ENCODE data around the gene EVA1A. TPM values are rescaled to one million over a fixed set of nuclear protein-coding genes. Genes with fewer than 3 reads are reported as not detected.

EVA1A gene
- polyA plus RNA-seq, 1 experiment, result 41.0 TPM

DNA sequence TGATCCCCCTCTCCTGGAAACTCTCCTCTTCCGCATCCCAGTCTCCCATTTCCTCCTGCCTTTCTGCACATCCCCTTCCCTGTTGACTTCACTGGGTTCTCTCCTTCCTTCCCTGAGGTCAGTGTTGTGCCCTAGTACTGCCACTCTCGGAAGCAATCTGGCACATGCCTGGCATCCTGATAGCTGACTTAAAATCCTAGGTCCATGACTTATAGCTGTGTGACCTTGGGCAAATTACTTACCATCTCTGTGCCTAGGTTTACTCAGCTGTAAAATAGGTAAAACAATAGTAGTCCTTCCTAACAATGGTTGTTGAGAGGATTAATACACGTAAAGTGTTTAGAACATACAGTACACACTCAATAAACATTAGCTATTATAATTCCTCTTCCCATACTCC, 9.3 kb downstream of the EVA1A start:
- DNase-seq (ENCODE audit: low read depth), result no peak
- Histone ChIP-seq H3K27me3 (ENCODE audit: control insufficient read depth, insufficient read depth, low read length) (no peaks in the 10 kb centered on the region), H3K36me3 (ENCODE audit: control insufficient read depth, insufficient read depth, low read length) (no peaks in the 10 kb centered on the region), H3K4me3 (ENCODE audit: low read depth, low read length) (no peak overlapping the region)
- TF ChIP-seq, protein P1, sequence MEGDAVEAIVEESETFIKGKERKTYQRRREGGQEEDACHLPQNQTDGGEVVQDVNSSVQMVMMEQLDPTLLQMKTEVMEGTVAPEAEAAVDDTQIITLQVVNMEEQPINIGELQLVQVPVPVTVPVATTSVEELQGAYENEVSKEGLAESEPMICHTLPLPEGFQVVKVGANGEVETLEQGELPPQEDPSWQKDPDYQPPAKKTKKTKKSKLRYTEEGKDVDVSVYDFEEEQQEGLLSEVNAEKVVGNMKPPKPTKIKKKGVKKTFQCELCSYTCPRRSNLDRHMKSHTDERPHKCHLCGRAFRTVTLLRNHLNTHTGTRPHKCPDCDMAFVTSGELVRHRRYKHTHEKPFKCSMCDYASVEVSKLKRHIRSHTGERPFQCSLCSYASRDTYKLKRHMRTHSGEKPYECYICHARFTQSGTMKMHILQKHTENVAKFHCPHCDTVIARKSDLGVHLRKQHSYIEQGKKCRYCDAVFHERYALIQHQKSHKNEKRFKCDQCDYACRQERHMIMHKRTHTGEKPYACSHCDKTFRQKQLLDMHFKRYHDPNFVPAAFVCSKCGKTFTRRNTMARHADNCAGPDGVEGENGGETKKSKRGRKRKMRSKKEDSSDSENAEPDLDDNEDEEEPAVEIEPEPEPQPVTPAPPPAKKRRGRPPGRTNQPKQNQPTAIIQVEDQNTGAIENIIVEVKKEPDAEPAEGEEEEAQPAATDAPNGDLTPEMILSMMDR (IDR thresholded peaks at IDR 0.05; ENCODE audit: insufficient read depth, low read depth, low read length), result no peak
- CTCF ChIA-PET, result interaction anchor here (0.8 to 2.9 kb wide), 6 partner anchors 9 to 86 kb away, joined by 3 to 17 read pairs (median 4); partner anchors contain the start of gene EVA1A
- POLR2A ChIA-PET, result no interaction called here

DNA sequence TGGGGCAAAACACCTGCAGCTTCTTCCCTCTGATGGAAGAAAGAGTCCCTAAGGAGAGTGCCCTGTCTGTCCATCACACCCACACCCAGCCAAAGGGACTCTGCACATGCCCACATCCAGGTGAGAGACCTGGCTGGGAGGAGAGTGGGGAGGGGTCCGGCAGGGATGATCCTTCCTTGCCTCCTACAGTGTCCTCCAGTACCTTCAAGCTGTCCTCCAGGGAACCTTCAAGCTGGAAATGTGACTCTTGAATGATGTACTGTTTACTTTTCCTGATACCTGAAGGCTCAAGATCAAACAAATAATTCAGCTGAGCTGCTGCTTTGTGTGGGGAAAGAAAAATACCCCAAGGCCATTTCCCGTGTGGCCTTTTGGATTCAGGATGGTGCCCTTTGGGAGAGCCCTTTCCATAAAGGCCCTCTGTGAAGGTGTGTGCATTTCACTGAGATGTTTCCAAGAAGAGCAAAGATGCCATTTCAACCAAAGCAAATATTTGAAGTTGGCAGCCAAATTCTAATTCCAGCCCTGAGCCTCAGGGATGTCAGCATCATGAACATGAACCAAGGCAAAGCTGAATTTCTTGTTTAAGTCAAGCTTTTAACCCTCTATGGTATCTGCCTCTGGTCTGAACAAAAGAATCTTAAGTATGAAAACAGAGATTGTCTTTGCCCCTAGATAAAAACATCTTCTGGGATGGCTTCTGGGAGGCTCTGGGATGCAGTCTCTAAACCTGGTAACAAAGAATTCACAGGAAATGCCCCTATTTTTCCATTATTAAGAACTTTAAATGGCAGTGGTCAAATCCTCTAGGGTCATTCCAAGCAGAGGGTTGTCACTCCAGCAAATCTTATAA, 11.1 kb downstream of the EVA1A start:
- ChIA-PET POLR2A (no interaction called here), CTCF (interaction anchor here (0.6 to 2.9 kb wide), 3 partner anchors 11 to 85 kb away, joined by 3 to 17 read pairs (median 4); partner anchors contain the start of gene EVA1A)
- DNase-seq (ENCODE audit: low read depth), result no peak

DNA sequence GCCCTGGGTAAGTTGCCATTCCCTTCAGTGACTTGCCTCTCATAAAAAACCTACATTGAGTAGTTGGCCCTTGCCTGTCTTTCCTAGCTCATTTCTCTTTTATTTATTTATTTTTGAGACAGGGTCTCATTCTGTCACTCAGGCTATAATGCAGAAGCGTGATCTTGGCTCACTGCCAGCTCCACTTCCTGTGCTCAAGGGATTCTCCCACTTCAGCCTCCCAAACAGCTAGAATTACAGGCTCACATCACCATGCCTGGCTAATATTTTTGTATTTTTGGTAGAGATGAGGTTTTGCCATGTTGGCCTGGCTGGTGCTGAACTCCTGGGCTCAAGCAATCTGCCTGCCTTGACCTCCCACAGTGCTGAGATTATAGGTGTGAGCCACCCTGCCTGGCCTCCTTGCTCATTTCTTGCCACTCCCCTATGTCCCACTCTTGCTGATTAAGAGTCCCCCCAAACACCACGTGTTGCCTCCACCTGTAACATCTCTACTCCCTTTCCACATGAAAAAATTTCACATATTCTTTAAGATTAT, 12.6 kb downstream of the EVA1A start:
- Histone ChIP-seq H3K36me3 (ENCODE audit: control insufficient read depth, insufficient read depth, low read length) (no peaks in the 10 kb centered on the region), H3K4me3 (ENCODE audit: low read depth, low read length) (no peak overlapping the region), H3K27me3 (ENCODE audit: control insufficient read depth, insufficient read depth, low read length) (no peaks in the 10 kb centered on the region)
- ChIA-PET CTCF (interaction anchor here (1.4 to 1.8 kb wide), 2 partner anchors 8 to 61 kb away, joined by 5 to 6 read pairs; no protein-coding TSS in a partner anchor), POLR2A (no interaction called here)
- TF ChIP-seq, protein P1 (IDR thresholded peaks at IDR 0.05; ENCODE audit: insufficient read depth, low read depth, low read length), result no peak
- DNase-seq (ENCODE audit: low read depth), result no peak

More for the DNA sequence above, 11.1 kb downstream of the EVA1A start:
- Histone ChIP-seq H3K27me3 (ENCODE audit: control insufficient read depth, insufficient read depth, low read length) (no peaks in the 10 kb centered on the region), H3K4me3 (ENCODE audit: low read depth, low read length) (no peak overlapping the region), H3K36me3 (ENCODE audit: control insufficient read depth, insufficient read depth, low read length) (no peaks in the 10 kb centered on the region)
- TF ChIP-seq, protein P1 (IDR thresholded peaks at IDR 0.05; ENCODE audit: insufficient read depth, low read depth, low read length), result no peak

DNA sequence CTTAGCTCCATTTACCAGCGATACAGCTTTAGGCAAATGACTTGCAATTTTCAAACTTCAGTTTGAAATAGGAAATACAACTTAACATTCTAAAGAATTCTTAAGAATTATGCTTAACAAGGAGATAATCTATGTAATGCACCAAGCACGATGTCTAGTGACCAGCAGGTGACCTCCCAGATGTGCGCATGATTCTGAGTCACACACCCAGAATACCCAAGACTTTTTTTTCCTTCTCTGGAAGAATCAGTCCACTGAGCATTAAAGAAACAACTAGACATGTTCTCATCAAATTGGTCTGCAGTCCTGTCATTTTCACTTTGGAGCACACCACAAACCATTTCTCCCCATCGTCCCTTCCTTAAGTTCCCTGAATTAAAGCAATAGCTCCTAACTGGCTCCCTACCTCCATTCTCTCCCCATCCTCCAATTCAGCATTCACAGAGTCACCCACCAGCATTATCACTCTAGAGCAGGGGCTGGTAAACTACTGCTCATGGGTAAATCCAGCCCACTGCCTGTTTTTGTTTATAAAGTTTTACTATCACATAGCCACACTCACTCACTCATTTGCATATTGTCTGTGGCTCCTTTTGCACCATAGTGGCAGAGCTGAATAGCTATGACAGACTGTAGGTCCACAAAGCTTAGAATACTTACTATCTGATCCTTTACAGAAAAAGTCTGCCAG, 13.2 kb downstream of the EVA1A start:
- no peak for DNase-seq (ENCODE audit: low read depth)
- ChIA-PET CTCF (interaction anchor here (1.4 to 1.8 kb wide), 2 partner anchors 9 to 61 kb away, joined by 5 to 6 read pairs; no protein-coding TSS in a partner anchor), POLR2A (no interaction called here)
- no peaks in the 10 kb centered on the region for H3K27me3 ChIP-seq (ENCODE audit: control insufficient read depth, insufficient read depth, low read length)
- TF ChIP-seq, protein P1 (IDR thresholded peaks at IDR 0.05; ENCODE audit: insufficient read depth, low read depth, low read length), result no peak
- H3K36me3 ChIP-seq (ENCODE audit: control insufficient read depth, insufficient read depth, low read length), result no peaks in the 10 kb centered on the region
- H3K4me3 ChIP-seq (ENCODE audit: low read depth, low read length), result no peak overlapping the region

DNA sequence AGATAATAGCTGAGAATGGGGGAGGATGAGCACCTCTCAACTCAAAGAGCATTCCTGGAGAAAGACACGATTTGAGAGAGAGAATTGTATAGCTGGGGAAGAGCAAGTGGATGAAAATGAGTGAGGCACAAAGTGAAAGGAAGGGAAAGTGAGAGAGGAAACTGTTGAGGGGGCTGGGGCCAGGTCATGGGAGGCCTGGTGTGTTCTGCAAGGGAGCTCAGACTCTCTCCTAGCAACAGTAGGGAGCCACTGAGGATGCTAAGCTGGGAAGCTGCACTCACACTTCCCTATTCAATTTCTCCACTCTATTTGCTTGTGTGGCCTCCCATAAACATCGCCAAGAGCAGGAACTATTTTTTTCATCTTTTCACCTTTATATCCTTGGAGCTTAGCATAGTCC, 14.8 kb downstream of the EVA1A start:
- CTCF ChIA-PET, result interaction anchor here (1.5 to 1.9 kb wide), 2 partner anchors 14 to 80 kb away, joined by 6 read pairs; partner anchors contain the start of gene EVA1A
- no peak for DNase-seq (ENCODE audit: low read depth)
- POLR2A ChIA-PET, result no interaction called here
- Histone ChIP-seq H3K36me3 (ENCODE audit: control insufficient read depth, insufficient read depth, low read length) (no peaks in the 10 kb centered on the region), H3K4me3 (ENCODE audit: low read depth, low read length) (no peak overlapping the region), H3K27me3 (ENCODE audit: control insufficient read depth, insufficient read depth, low read length) (no peaks in the 10 kb centered on the region)
- TF ChIP-seq, protein P1 (IDR thresholded peaks at IDR 0.05; ENCODE audit: insufficient read depth, low read depth, low read length), result no peak

Data from BJ (cell line).